ENCODE results near the gene RBM12. TPM values are rescaled to one million over a fixed set of nuclear protein-coding genes. Genes with fewer than 3 reads are reported as not detected.
A peak's percentile ranks its signal among the peaks of the same experiment; 100 is the strongest.

RBM12 gene
- total RNA-seq, 4 donors from 2014 or later: 30.5 to 44.9 (median 35.7) TPM

GRCh38 chr20:35611482-35611881, 53.2 kb downstream of the RBM12 start:
- whole genome bisulfite sequencing, 2 donors: 100% methylated on average over 2 of the region's 2 CpGs
- Histone ChIP-seq H3K36me3 (no peaks in the 10 kb centered on the region), H3K9me3 (no peaks in the 10 kb centered on the region), H3K27ac (no peak overlapping the region), H3K4me1 (peaks cover 6% of the 10 kb centered on the region in 2 donors), H3K27me3 (no peaks in the 10 kb centered on the region), H3K4me3 (replicated peaks in 1 of 3) (no peak overlapping the region)
- no peak for DNase-seq
- intact Hi-C loops (cut with DNase I): no loop called here
- TF ChIP-seq POLR2A (IDR thresholded peaks at IDR 0.05): no peak
- no peak for TF ChIP-seq CTCF (IDR thresholded peaks at IDR 0.05)

- DNase-seq: no peak
- 92% methylated on average over 6 to 9 of the region's 9 CpGs for WGBS, 2 donors
These were observed 53.8 kb downstream of the RBM12 start for GRCh38 chr20:35610833-35611427.

GRCh38 chr20:35607003-35607735, 57.5 kb downstream of the RBM12 start:
- TF ChIP-seq POLR2A (IDR thresholded peaks at IDR 0.05) (no peak), CTCF (IDR thresholded peaks at IDR 0.05) (no peak)
- Histone ChIP-seq H3K4me1 (peaks cover 0 to under 1% of the 10 kb centered on the region in 2 donors), H3K27me3 (no peaks in the 10 kb centered on the region), H3K9me3 (no peaks in the 10 kb centered on the region), H3K27ac (no peak overlapping the region), H3K36me3 (no peaks in the 10 kb centered on the region), H3K4me3 (replicated peaks in 1 of 3) (no peak overlapping the region)
- DNase-seq: no peak
- WGBS, 2 donors: 81 to 82% methylated on average over 14 of the region's 14 CpGs
- intact Hi-C loops (cut with DNase I): no loop called here

More at GRCh38 chr20:35610833-35611427, 53.8 kb downstream of the RBM12 start:
- intact Hi-C loops (cut with DNase I): no loop called here
- no peaks in the 10 kb centered on the region for H3K9me3 ChIP-seq
- peaks cover 6% of the 10 kb centered on the region in 2 donors for H3K4me1 ChIP-seq
- no peak overlapping the region for H3K27ac ChIP-seq
- TF ChIP-seq CTCF (IDR thresholded peaks at IDR 0.05) (no peak), POLR2A (IDR thresholded peaks at IDR 0.05) (no peak)
- H3K36me3 ChIP-seq: no peaks in the 10 kb centered on the region
- no peak overlapping the region for H3K4me3 ChIP-seq (replicated peaks in 1 of 3)
- no peaks in the 10 kb centered on the region for H3K27me3 ChIP-seq

GRCh38 chr20:35606127-35606526, 58.6 kb downstream of the RBM12 start:
- WGBS, 2 donors: 81 to 95% methylated on average over 3 to 4 of the region's 4 CpGs
- H3K27ac ChIP-seq: no peak overlapping the region
- H3K27me3 ChIP-seq: no peaks in the 10 kb centered on the region
- peaks cover 9 to 11% of the 10 kb centered on the region in 2 donors for H3K4me1 ChIP-seq
- intact Hi-C loops (cut with DNase I): no loop called here
- no peaks in the 10 kb centered on the region for H3K36me3 ChIP-seq
- TF ChIP-seq CTCF (IDR thresholded peaks at IDR 0.05): no peak
- no peak for TF ChIP-seq POLR2A (IDR thresholded peaks at IDR 0.05)
- no peaks in the 10 kb centered on the region for H3K9me3 ChIP-seq
- H3K4me3 ChIP-seq (replicated peaks in 1 of 3): no peak overlapping the region
- no peak for DNase-seq

- Histone ChIP-seq H3K4me3 (replicated peaks in 1 of 3) (no peak overlapping the region), H3K27me3 (no peaks in the 10 kb centered on the region), H3K9me3 (no peaks in the 10 kb centered on the region), H3K4me1 (peaks cover 16 to 18% of the 10 kb centered on the region in 2 donors), H3K27ac (no peak overlapping the region), H3K36me3 (no peaks in the 10 kb centered on the region)
- no peak for TF ChIP-seq POLR2A (IDR thresholded peaks at IDR 0.05)
- TF ChIP-seq CTCF (IDR thresholded peaks at IDR 0.05): peak in 1 of 6 experiments; percentile 23
- intact Hi-C loops (cut with DNase I): no loop called here
- WGBS, 2 donors: 48 to 70% methylated on average over 3 to 4 of the region's 4 CpGs
- peak; percentile 17 to 19 for DNase-seq
These were observed 60.3 kb downstream of the RBM12 start for GRCh38 chr20:35604449-35604747.
